Measurements from ENCODE around the gene ADGRG6. TPM values are rescaled to one million over a fixed set of nuclear protein-coding genes. Genes with fewer than 3 reads are reported as not detected.
"Not testable (repeated sequence)": the region's sequence is repeated elsewhere in the genome, so short reads cannot be mapped to it uniquely, and the experiment has no call there.

The ADGRG6 gene
- total and polyA plus RNA-seq, 3 experiments from 2014 or later: 0.35 to 0.97 TPM; not detected in 1

GRCh38 chr6:142414462-142415250 lies 112.8 kb downstream of the ADGRG6 start:
- Mint-ChIP-seq H3K9me3 (no peaks in the 10 kb centered on the region), H3K27ac (no peak overlapping the region), H3K4me1 (no peaks in the 10 kb centered on the region), H3K27me3 (peaks cover 10 to 23% of the 10 kb centered on the region in 2 donors), H3K36me3 (no peaks in the 10 kb centered on the region), H3K4me3 (no peak overlapping the region)
- DNase-seq: no peak
- H3K36me3 ChIP-seq (ENCODE audit: insufficient read depth, low read length): no peaks in the 10 kb centered on the region
- POLR2A ChIA-PET: interaction anchor here (0.6 kb wide), 1 partner anchor 69 kb away, joined by 3 read pairs; no protein-coding TSS in a partner anchor
- no peak overlapping the region for H3K4me3 ChIP-seq (ENCODE audit: low read length)
- no peak overlapping the region for H3K27ac ChIP-seq (ENCODE audit: low read depth, low read length)
- H3K9me3 ChIP-seq (ENCODE audit: low read length): no peaks in the 10 kb centered on the region
- CTCF ChIA-PET: interaction anchor here (1.0 kb wide), 1 partner anchor 61 kb away, joined by 3 read pairs; no protein-coding TSS in a partner anchor
- H3K4me1 ChIP-seq (ENCODE audit: insufficient read depth, low read length): no peaks in the 10 kb centered on the region
- no peaks in the 10 kb centered on the region for H3K27me3 ChIP-seq (ENCODE audit: insufficient read depth, low read length, poor library complexity, severe bottlenecking)

GRCh38 chr6:142416179-142416578 lies 114.4 kb downstream of the ADGRG6 start:
- H3K9me3 ChIP-seq (ENCODE audit: low read length): no peaks in the 10 kb centered on the region
- ChIA-PET POLR2A (no interaction called here), CTCF (no interaction called here)
- H3K27me3 ChIP-seq (ENCODE audit: insufficient read depth, low read length, poor library complexity, severe bottlenecking): no peaks in the 10 kb centered on the region
- DNase-seq: no peak
- Mint-ChIP-seq H3K27ac (no peak overlapping the region), H3K36me3 (no peaks in the 10 kb centered on the region), H3K4me3 (no peak overlapping the region), H3K9me3 (no peaks in the 10 kb centered on the region), H3K27me3 (peaks cover 10 to 24% of the 10 kb centered on the region in 2 donors), H3K4me1 (no peaks in the 10 kb centered on the region)
- no peaks in the 10 kb centered on the region for H3K4me1 ChIP-seq (ENCODE audit: insufficient read depth, low read length)
- H3K36me3 ChIP-seq (ENCODE audit: insufficient read depth, low read length): no peaks in the 10 kb centered on the region
- H3K4me3 ChIP-seq (ENCODE audit: low read length): no peak overlapping the region
- H3K27ac ChIP-seq (ENCODE audit: low read depth, low read length): no peak overlapping the region

GRCh38 chr6:142416686-142417085 lies 114.9 kb downstream of the ADGRG6 start:
- peaks cover 10 to 23% of the 10 kb centered on the region in 2 donors for H3K27me3 Mint-ChIP-seq
- no peak overlapping the region for H3K27ac Mint-ChIP-seq
- H3K27me3 ChIP-seq (ENCODE audit: insufficient read depth, low read length, poor library complexity, severe bottlenecking): no peaks in the 10 kb centered on the region
- H3K27ac ChIP-seq (ENCODE audit: low read depth, low read length): no peak overlapping the region
- H3K4me3 Mint-ChIP-seq: no peak overlapping the region
- H3K36me3 Mint-ChIP-seq: no peaks in the 10 kb centered on the region
- H3K9me3 Mint-ChIP-seq: no peaks in the 10 kb centered on the region
- no peaks in the 10 kb centered on the region for H3K9me3 ChIP-seq (ENCODE audit: low read length)
- ChIA-PET POLR2A (no interaction called here), CTCF (no interaction called here)
- no peak for DNase-seq
- H3K36me3 ChIP-seq (ENCODE audit: insufficient read depth, low read length): no peaks in the 10 kb centered on the region
- H3K4me3 ChIP-seq (ENCODE audit: low read length): no peak overlapping the region
- H3K4me1 Mint-ChIP-seq: no peaks in the 10 kb centered on the region
- H3K4me1 ChIP-seq (ENCODE audit: insufficient read depth, low read length): no peaks in the 10 kb centered on the region

- H3K4me1 Mint-ChIP-seq: no peaks in the 10 kb centered on the region
- no peak overlapping the region for H3K4me3 Mint-ChIP-seq
- no peaks in the 10 kb centered on the region for H3K9me3 ChIP-seq (ENCODE audit: low read length)
- no peak overlapping the region for H3K27ac ChIP-seq (ENCODE audit: low read depth, low read length)
- no peaks in the 10 kb centered on the region for H3K36me3 Mint-ChIP-seq
- no peak for DNase-seq
- H3K4me3 ChIP-seq (ENCODE audit: low read length): no peak overlapping the region
- ChIA-PET CTCF (no interaction called here), POLR2A (no interaction called here)
- H3K4me1 ChIP-seq (ENCODE audit: insufficient read depth, low read length): no peaks in the 10 kb centered on the region
- no peak overlapping the region for H3K27ac Mint-ChIP-seq
- H3K36me3 ChIP-seq (ENCODE audit: insufficient read depth, low read length): no peaks in the 10 kb centered on the region
- no peaks in the 10 kb centered on the region for H3K27me3 ChIP-seq (ENCODE audit: insufficient read depth, low read length, poor library complexity, severe bottlenecking)
- H3K9me3 Mint-ChIP-seq: no peaks in the 10 kb centered on the region
- H3K27me3 Mint-ChIP-seq: peaks cover 10 to 23% of the 10 kb centered on the region in 2 donors
Observed at GRCh38 chr6:142417331-142417750, 115.5 kb downstream of the ADGRG6 start.

- DNase-seq: no peak
- Mint-ChIP-seq H3K4me1 (no peaks in the 10 kb centered on the region), H3K27me3 (peaks cover 10 to 23% of the 10 kb centered on the region in 2 donors), H3K27ac (no peak overlapping the region), H3K36me3 (no peaks in the 10 kb centered on the region), H3K9me3 (no peaks in the 10 kb centered on the region), H3K4me3 (no peak overlapping the region)
- Histone ChIP-seq H3K9me3 (ENCODE audit: low read length) (no peaks in the 10 kb centered on the region), H3K4me3 (ENCODE audit: low read length) (no peak overlapping the region), H3K27me3 (ENCODE audit: insufficient read depth, low read length, poor library complexity, severe bottlenecking) (no peaks in the 10 kb centered on the region), H3K27ac (ENCODE audit: low read depth, low read length) (no peak overlapping the region), H3K36me3 (ENCODE audit: insufficient read depth, low read length) (no peaks in the 10 kb centered on the region), H3K4me1 (ENCODE audit: insufficient read depth, low read length) (no peaks in the 10 kb centered on the region)
- ChIA-PET CTCF (no interaction called here), POLR2A (no interaction called here)
Observed at GRCh38 chr6:142419071-142419470, 117.3 kb downstream of the ADGRG6 start.

GRCh38 chr6:142420802-142421201 lies 119.0 kb downstream of the ADGRG6 start:
- Mint-ChIP-seq H3K4me1 (no peaks in the 10 kb centered on the region), H3K36me3 (no peaks in the 10 kb centered on the region), H3K9me3 (peaks cover 0 to 6% (median 0%) of the 10 kb centered on the region in 5 donors), H3K27me3 (peaks cover 10 to 28% of the 10 kb centered on the region in 2 donors), H3K27ac (no peak overlapping the region), H3K4me3 (no peak overlapping the region)
- Histone ChIP-seq H3K9me3 (ENCODE audit: low read length) (no peaks in the 10 kb centered on the region), H3K27ac (ENCODE audit: low read depth, low read length) (no peak overlapping the region), H3K27me3 (ENCODE audit: insufficient read depth, low read length, poor library complexity, severe bottlenecking) (no peaks in the 10 kb centered on the region), H3K4me3 (ENCODE audit: low read length) (no peak overlapping the region), H3K36me3 (ENCODE audit: insufficient read depth, low read length) (no peaks in the 10 kb centered on the region), H3K4me1 (ENCODE audit: insufficient read depth, low read length) (no peaks in the 10 kb centered on the region)
- no peak for DNase-seq
- ChIA-PET POLR2A (no interaction called here), CTCF (no interaction called here)

- peaks cover 7 to 27% of the 10 kb centered on the region in 2 donors for H3K27me3 Mint-ChIP-seq
- DNase-seq: no peak
- Histone ChIP-seq H3K27me3 (ENCODE audit: insufficient read depth, low read length, poor library complexity, severe bottlenecking) (no peaks in the 10 kb centered on the region), H3K36me3 (ENCODE audit: insufficient read depth, low read length) (no peaks in the 10 kb centered on the region), H3K27ac (ENCODE audit: low read depth, low read length) (no peak overlapping the region), H3K4me1 (ENCODE audit: insufficient read depth, low read length) (no peaks in the 10 kb centered on the region), H3K4me3 (ENCODE audit: low read length) (no peak overlapping the region), H3K9me3 (ENCODE audit: low read length) (no peaks in the 10 kb centered on the region)
- no peaks in the 10 kb centered on the region for H3K36me3 Mint-ChIP-seq
- no peaks in the 10 kb centered on the region for H3K4me1 Mint-ChIP-seq
- peaks cover 0 to 6% (median 0%) of the 10 kb centered on the region in 5 donors for H3K9me3 Mint-ChIP-seq
- H3K4me3 Mint-ChIP-seq: no peak overlapping the region
- H3K27ac Mint-ChIP-seq: no peak overlapping the region
- ChIA-PET POLR2A (no interaction called here), CTCF (no interaction called here)
Observed at GRCh38 chr6:142421285-142422117, 119.7 kb downstream of the ADGRG6 start.

- POLR2A ChIA-PET; H3K27ac ChIP-seq (ENCODE audit: low read depth, low read length); H3K27me3 ChIP-seq (ENCODE audit: insufficient read depth, low read length, poor library complexity, severe bottlenecking); H3K4me3 ChIP-seq (ENCODE audit: low read length); H3K36me3 Mint-ChIP-seq; DNase-seq; H3K9me3 Mint-ChIP-seq; H3K9me3 ChIP-seq (ENCODE audit: low read length); H3K4me1 Mint-ChIP-seq; H3K4me1 ChIP-seq (ENCODE audit: insufficient read depth, low read length); H3K27ac Mint-ChIP-seq; H3K36me3 ChIP-seq (ENCODE audit: insufficient read depth, low read length); H3K4me3 Mint-ChIP-seq; CTCF ChIA-PET: not testable (repeated sequence)
- H3K27me3 Mint-ChIP-seq: peaks cover 5 to 15% of the 10 kb centered on the region in 2 donors
Observed at GRCh38 chr6:142426444-142427132, 124.8 kb downstream of the ADGRG6 start.
